OCI-LY3 (cell line): ENCODE results near the gene CRTC3.

ENCODE experiments used
- H2AFZ ChIP-seq: fragments of 200-600, 300-600 bp; shearing (Covaris generic); 2 replicates; pipeline ENCODE4 v1.6.0; 2014; ENCODE audit warnings: antibody characterized with exemption, low read depth, low read length
- H3K27ac ChIP-seq: fragments of 200-600, 300-600 bp; sonication (generic); 2 replicates; pipeline ENCODE4 v1.5.1; 2014; ENCODE audit warnings: mild to moderate bottlenecking, low read length, moderate library complexity, mixed read lengths
- H3K27me3 ChIP-seq: fragments of 200-600, 300-600 bp; sonication (generic); 2 replicates; pipeline ENCODE4 v1.6.1; 2014; ENCODE audit warnings: low read depth, low read length, mixed read lengths
- H3K36me3 ChIP-seq: fragments of 200-600, 300-600 bp; sonication (generic); replicated peaks from 2 replicates; pipeline ENCODE3; 2014; ENCODE audit warnings: low read depth, low read length, mixed read lengths
- H3K4me1 ChIP-seq: fragments of 300-600, 200-600 bp; sonication (generic); 2 replicates; pipeline ENCODE4 v1.6.1; 2014; ENCODE audit warnings: low read length, mixed read lengths
- H3K4me2 ChIP-seq: fragments of 200-600, 300-600 bp; sonication (generic); 2 replicates; pipeline ENCODE4 v1.6.1; 2014; ENCODE audit warnings: low read length, mixed read lengths
- H3K4me3 ChIP-seq: fragments of 300-600, 200-600 bp; sonication (generic); 2 replicates; pipeline ENCODE4 v1.5.1; 2014; ENCODE audit warnings: antibody characterized with exemption, mild to moderate bottlenecking, low read length, moderate library complexity
- H3K79me2 ChIP-seq: fragments of 300-600, 200-600 bp; shearing (Covaris generic); 2 replicates; pipeline ENCODE4 v1.6.1; 2014; ENCODE audit warnings: mild to moderate bottlenecking, low read length, mixed read lengths
- H3K9ac ChIP-seq: fragments of 300-600, 200-600 bp; shearing (Covaris generic); 2 replicates; pipeline ENCODE4 v1.6.0; 2014; ENCODE audit warnings: mild to moderate bottlenecking, low read length, moderate library complexity
- H3K9me3 ChIP-seq: fragments of 200-600, 300-600 bp; shearing (Covaris generic); 2 replicates; pipeline ENCODE4 v1.6.1; 2014; ENCODE audit warnings: low read length, mixed read lengths; ENCODE audit not compliant: insufficient read depth
- H4K20me1 ChIP-seq: fragments of 200-600, 300-600 bp; sonication (generic); 2 replicates; pipeline ENCODE4 v1.6.1; 2016; ENCODE audit warnings: low read length, mixed read lengths; ENCODE audit not compliant: insufficient read depth
- EZH2phosphoT487 ChIP-seq: fragments of 200-600 bp; shearing (Covaris generic); IDR thresholded peaks from 2 replicates; pipeline ENCODE4 v1.6.1; 2018; ENCODE audit warnings: antibody characterized with exemption, mixed run types, low read depth
- TF ChIP-seq, protein P1 (sequence below): fragments of 200-600, 300-600 bp; sonication (generic); IDR thresholded peaks from 2 replicates; pipeline ENCODE4 v1.5.1; 2014; ENCODE audit warnings: antibody characterized with exemption, low read length, low read depth

CRTC3 gene

GRCh38 chr15:90580099-90580498 lies 50.4 kb downstream of the CRTC3 start:
- no peaks in the 10 kb centered on the region for H3K4me1 ChIP-seq

DNA sequence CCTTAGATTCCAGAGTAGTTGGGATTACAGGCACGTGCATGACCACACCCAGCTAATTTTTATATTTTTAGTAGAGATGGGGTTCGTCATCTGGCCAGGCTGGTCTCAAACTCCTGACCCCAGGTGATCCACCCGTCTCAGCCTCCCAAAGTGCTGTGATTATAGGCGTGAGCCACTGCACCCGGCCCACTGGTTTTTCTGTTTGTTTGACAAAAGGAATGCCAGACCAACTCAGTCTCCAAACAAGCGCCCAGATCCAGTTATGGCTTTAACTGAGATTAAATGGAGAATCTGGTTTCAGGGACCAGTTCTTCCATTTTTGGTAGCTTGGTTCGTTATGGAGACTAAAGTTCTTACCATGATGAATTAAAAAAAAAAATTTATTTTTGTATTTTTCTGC lies 50.8 kb downstream of the CRTC3 start:
- H3K27ac ChIP-seq = no peak overlapping the region
- H4K20me1 ChIP-seq = no peaks in the 10 kb centered on the region
- no peak overlapping the region for H3K9ac ChIP-seq
- no peaks in the 10 kb centered on the region for H3K36me3 ChIP-seq
- H3K4me1 ChIP-seq = no peaks in the 10 kb centered on the region
- no peaks in the 10 kb centered on the region for H3K27me3 ChIP-seq
- H3K9me3 ChIP-seq = no peaks in the 10 kb centered on the region
- no peak overlapping the region for H3K4me3 ChIP-seq
- H3K79me2 ChIP-seq = no peaks in the 10 kb centered on the region
- TF ChIP-seq, protein P1, sequence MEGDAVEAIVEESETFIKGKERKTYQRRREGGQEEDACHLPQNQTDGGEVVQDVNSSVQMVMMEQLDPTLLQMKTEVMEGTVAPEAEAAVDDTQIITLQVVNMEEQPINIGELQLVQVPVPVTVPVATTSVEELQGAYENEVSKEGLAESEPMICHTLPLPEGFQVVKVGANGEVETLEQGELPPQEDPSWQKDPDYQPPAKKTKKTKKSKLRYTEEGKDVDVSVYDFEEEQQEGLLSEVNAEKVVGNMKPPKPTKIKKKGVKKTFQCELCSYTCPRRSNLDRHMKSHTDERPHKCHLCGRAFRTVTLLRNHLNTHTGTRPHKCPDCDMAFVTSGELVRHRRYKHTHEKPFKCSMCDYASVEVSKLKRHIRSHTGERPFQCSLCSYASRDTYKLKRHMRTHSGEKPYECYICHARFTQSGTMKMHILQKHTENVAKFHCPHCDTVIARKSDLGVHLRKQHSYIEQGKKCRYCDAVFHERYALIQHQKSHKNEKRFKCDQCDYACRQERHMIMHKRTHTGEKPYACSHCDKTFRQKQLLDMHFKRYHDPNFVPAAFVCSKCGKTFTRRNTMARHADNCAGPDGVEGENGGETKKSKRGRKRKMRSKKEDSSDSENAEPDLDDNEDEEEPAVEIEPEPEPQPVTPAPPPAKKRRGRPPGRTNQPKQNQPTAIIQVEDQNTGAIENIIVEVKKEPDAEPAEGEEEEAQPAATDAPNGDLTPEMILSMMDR = no peak
- no peak for TF ChIP-seq EZH2phosphoT487
- no peak overlapping the region for H3K4me2 ChIP-seq
- H2AFZ ChIP-seq = no peak overlapping the region

More at GRCh38 chr15:90580099-90580498, 50.4 kb downstream of the CRTC3 start:
- Histone ChIP-seq H3K36me3 (no peaks in the 10 kb centered on the region), H3K79me2 (no peaks in the 10 kb centered on the region), H3K27me3 (no peaks in the 10 kb centered on the region), H3K27ac (no peak overlapping the region), H3K9ac (no peak overlapping the region), H3K4me2 (no peak overlapping the region), H3K4me3 (no peak overlapping the region), H4K20me1 (no peaks in the 10 kb centered on the region), H3K9me3 (no peaks in the 10 kb centered on the region), H2AFZ (no peak overlapping the region)
- no peak for TF ChIP-seq EZH2phosphoT487
- TF ChIP-seq, protein P1 = no peak

DNA sequence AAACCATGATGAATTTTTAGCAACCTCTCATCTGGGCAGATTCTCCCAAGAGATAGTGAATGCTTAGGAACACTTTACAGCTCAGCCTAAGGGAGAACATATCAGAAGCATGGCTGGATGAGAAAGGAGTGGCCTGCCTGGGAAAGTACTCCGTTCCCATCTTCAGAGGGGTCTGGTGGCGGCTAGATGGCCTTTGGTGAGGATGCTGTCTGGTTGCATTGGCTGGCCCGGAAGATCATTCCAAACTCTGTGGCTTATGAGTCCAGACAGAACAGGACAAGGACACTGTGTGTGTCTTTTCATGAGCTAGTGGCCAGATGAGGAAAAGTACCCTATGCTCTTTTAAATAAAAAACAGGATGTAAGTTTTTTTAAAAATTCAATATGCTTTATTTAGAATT lies 51.2 kb downstream of the CRTC3 start:
- no peaks in the 10 kb centered on the region for H3K9me3 ChIP-seq
- no peak overlapping the region for H3K4me2 ChIP-seq
- H3K27ac ChIP-seq = no peak overlapping the region
- H3K4me1 ChIP-seq = no peaks in the 10 kb centered on the region
- no peaks in the 10 kb centered on the region for H3K36me3 ChIP-seq
- H3K79me2 ChIP-seq = no peaks in the 10 kb centered on the region
- TF ChIP-seq EZH2phosphoT487 = no peak
- H3K4me3 ChIP-seq = no peak overlapping the region
- no peaks in the 10 kb centered on the region for H3K27me3 ChIP-seq
- no peak overlapping the region for H3K9ac ChIP-seq
- H4K20me1 ChIP-seq = no peaks in the 10 kb centered on the region
- H2AFZ ChIP-seq = no peak overlapping the region

DNA sequence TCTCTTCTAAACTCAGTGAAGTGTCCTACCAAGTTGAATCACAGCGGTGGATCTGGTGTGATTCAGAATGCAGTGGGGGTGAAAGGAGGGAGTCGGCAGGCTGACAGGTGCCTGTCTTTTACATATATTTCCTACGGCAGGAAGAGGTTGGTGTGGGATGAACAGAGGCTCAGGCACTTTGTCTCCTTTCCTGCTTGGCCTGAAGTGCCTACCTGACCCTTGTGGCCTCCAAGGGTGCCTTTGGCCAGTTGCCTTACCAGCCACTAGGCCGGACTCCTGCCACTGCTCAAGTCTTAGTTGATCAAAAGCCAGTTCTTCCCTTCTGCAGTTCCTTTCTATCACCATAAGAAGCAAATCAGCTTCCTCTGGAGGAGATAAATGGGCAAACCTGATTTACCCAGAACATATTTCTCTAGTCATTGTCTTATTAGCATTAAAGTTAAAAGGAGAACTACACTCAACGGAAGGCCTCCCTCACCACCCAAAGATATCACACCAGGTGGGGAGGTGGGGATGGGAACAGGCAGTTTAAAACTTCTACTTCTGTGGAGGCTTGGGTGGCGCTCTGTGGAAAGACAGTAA lies 52.1 kb downstream of the CRTC3 start:
- no peaks in the 10 kb centered on the region for H3K27me3 ChIP-seq
- no peak overlapping the region for H3K9ac ChIP-seq
- no peaks in the 10 kb centered on the region for H3K36me3 ChIP-seq
- H2AFZ ChIP-seq = no peak overlapping the region
- H3K27ac ChIP-seq = no peak overlapping the region
- H3K4me2 ChIP-seq = no peak overlapping the region
- H3K4me3 ChIP-seq = no peak overlapping the region
- H4K20me1 ChIP-seq = no peaks in the 10 kb centered on the region
- no peaks in the 10 kb centered on the region for H3K9me3 ChIP-seq
- H3K4me1 ChIP-seq = peaks cover 3% of the 10 kb centered on the region
- TF ChIP-seq, protein P1 = no peak
- TF ChIP-seq EZH2phosphoT487 = no peak
- H3K79me2 ChIP-seq = no peaks in the 10 kb centered on the region
